HG02763 (cell line): Measurements from ENCODE around the gene IGSF21.
"Not testable (repeated sequence)": the region's sequence is repeated elsewhere in the genome, so short reads cannot be mapped to it uniquely, and the experiment has no call there.

Source experiments
- ATAC-seq: cut with Tn5 transposase; IDR thresholded peaks from one replicate; pipeline ENCODE4 v1.9.1; 2021; ENCODE audit warnings: mild to moderate bottlenecking, moderate library complexity; ENCODE audit not compliant: unreplicated experiment

IGSF21 gene

GRCh38 chr1:18144062-18144461 is 36.5 kb downstream of the IGSF21 start:
- no peak for ATAC-seq

- ATAC-seq = no peak
Observed at GRCh38 chr1:18144916-18145647, 37.5 kb downstream of the IGSF21 start.

GRCh38 chr1:18145851-18146618 is 38.4 kb downstream of the IGSF21 start:
- no peak for ATAC-seq

GRCh38 chr1:18146886-18147285 is 39.3 kb downstream of the IGSF21 start:
- ATAC-seq = no peak

GRCh38 chr1:18147672-18148071 is 40.1 kb downstream of the IGSF21 start:
- ATAC-seq = no peak

GRCh38 chr1:18148461-18148860 is 40.9 kb downstream of the IGSF21 start:
- no peak for ATAC-seq

- ATAC-seq = no peak
Observed at GRCh38 chr1:18149027-18149641, 41.5 kb downstream of the IGSF21 start.

- no peak for ATAC-seq
Observed at GRCh38 chr1:18151436-18152122, 44.0 kb downstream of the IGSF21 start.

GRCh38 chr1:18154430-18155194 is 47.0 kb downstream of the IGSF21 start:
- no peak for ATAC-seq

- no peak for ATAC-seq
Observed at GRCh38 chr1:18155881-18156385, 48.3 kb downstream of the IGSF21 start.

- no peak for ATAC-seq
Observed at GRCh38 chr1:18157352-18157751, 49.8 kb downstream of the IGSF21 start.

- ATAC-seq = no peak
Observed at GRCh38 chr1:18157968-18158367, 50.4 kb downstream of the IGSF21 start.

- ATAC-seq = no peak
Observed at GRCh38 chr1:18158714-18159113, 51.1 kb downstream of the IGSF21 start.

GRCh38 chr1:18160290-18160942 is 52.8 kb downstream of the IGSF21 start:
- no peak for ATAC-seq

- ATAC-seq = no peak
Observed at GRCh38 chr1:18161690-18162089, 54.1 kb downstream of the IGSF21 start.

GRCh38 chr1:18165640-18166039 is 58.0 kb downstream of the IGSF21 start:
- ATAC-seq = not testable (repeated sequence)

- no peak for ATAC-seq
Observed at GRCh38 chr1:18166341-18166740, 58.7 kb downstream of the IGSF21 start.

- no peak for ATAC-seq
Observed at GRCh38 chr1:18166929-18167328, 59.3 kb downstream of the IGSF21 start.

- no peak for ATAC-seq
Observed at GRCh38 chr1:18170444-18170843, 62.8 kb downstream of the IGSF21 start.

GRCh38 chr1:18174037-18174436 is 66.4 kb downstream of the IGSF21 start:
- no peak for ATAC-seq
